C4-2B (cell line): ENCODE data around the gene ARHGAP26.

Experiments
- H3K27ac ChIP-seq: fragments of 450-650 bp; 2 replicates; pipeline ENCODE4 v1.5.1; 2017
- ZFX ChIP-seq: fragments of 450-650 bp; IDR thresholded peaks from 2 replicates; pipeline ENCODE4 v1.6.1; 2017
- TF ChIP-seq, protein P1 (sequence below): fragments of 450-650 bp; conservative IDR thresholded peaks from 2 replicates; pipeline ENCODE4 v1.5.1; 2017; ENCODE audit warnings: mild to moderate bottlenecking

ARHGAP26 gene

DNA sequence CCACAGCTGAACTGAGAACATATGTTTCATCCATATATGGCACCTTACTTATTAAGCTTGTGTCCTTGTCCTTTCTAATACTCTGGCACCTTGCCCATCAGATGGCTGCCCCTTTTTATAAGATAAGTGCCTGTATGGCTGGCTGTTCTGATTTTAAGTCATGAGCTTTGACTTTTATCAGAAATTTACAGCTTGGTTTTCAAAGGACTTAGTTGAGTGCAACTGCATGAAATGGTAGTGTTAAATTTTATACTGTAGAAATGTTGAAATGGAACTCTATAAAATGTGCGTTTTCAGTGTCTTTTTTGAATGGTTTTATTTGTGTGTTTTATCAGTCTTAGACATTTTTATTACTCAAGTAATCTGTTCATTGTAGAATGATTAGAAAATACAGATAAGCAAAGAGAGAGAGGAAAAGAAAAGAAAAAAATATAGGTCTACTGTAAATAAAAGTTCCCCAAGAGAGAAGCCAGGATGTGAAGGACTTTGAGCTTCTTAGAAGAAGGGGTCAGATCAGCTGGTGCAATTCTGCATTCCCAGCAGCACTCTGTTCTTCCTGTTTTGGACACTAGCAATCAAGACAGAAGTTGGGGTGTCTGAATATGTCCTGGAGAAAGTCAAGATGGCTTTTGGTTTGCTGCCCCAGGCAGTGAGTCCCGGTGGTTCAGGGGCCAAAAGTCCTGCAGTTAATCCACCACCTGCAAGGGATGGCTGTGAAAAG, 38.9 kb downstream of the ARHGAP26 start:
- TF ChIP-seq, protein P1, sequence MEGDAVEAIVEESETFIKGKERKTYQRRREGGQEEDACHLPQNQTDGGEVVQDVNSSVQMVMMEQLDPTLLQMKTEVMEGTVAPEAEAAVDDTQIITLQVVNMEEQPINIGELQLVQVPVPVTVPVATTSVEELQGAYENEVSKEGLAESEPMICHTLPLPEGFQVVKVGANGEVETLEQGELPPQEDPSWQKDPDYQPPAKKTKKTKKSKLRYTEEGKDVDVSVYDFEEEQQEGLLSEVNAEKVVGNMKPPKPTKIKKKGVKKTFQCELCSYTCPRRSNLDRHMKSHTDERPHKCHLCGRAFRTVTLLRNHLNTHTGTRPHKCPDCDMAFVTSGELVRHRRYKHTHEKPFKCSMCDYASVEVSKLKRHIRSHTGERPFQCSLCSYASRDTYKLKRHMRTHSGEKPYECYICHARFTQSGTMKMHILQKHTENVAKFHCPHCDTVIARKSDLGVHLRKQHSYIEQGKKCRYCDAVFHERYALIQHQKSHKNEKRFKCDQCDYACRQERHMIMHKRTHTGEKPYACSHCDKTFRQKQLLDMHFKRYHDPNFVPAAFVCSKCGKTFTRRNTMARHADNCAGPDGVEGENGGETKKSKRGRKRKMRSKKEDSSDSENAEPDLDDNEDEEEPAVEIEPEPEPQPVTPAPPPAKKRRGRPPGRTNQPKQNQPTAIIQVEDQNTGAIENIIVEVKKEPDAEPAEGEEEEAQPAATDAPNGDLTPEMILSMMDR = no peak
- TF ChIP-seq ZFX = no peak
- no peak overlapping the region for H3K27ac ChIP-seq

DNA sequence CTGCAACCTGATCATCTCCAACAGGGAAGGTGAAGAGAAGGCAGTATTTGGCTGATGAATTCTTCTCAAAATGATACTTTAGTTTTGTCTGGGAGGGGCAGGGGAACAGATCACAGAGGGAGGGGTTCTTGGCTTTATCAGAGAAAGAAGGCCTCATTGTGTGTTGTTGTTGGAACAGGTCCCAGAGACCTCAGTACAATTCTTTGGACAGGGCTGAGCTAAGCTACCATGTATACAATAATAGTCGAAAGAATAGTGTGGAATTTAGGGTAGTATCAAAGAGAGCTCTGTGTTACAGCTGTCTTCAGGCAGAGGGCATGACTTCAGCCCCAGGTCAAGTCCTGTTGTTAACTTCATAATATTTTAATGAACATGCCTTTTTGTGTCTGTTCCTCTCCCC, 39.9 kb downstream of the ARHGAP26 start:
- TF ChIP-seq ZFX = no peak
- TF ChIP-seq, protein P1 = no peak
- H3K27ac ChIP-seq = no peak overlapping the region

DNA sequence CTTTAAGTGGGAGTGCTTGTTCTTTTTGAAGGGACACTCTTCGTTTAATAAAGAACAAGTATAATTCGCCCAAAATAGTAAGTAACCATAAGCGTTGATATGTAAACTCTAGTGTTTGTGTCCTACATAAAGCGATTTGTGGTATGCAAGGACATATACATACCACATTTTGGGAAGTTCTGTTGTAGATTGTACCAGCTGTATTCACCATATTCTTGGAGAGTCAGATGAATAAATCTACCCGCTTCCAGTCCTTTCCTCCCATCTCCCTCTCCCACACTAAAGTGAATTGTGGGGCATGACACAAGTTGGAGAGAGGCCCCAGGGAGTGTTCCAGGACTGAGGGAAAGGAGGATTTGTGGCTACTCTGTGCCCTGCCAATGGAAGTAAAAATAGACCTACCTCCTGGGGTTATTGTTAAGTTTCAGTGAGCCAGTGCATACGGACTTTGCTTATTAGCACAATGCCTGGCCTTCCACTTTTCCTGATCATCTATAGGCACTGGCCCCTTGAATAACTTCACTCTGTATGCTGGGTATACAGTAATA, 40.6 kb downstream of the ARHGAP26 start:
- TF ChIP-seq ZFX = no peak
- TF ChIP-seq, protein P1 = no peak
- H3K27ac ChIP-seq = no peak overlapping the region

- no peak overlapping the region for H3K27ac ChIP-seq
- TF ChIP-seq, protein P1 = no peak
- TF ChIP-seq ZFX = no peak
Measured at GRCh38 chr5:142811866-142812557, 41.8 kb downstream of the ARHGAP26 start.

DNA sequence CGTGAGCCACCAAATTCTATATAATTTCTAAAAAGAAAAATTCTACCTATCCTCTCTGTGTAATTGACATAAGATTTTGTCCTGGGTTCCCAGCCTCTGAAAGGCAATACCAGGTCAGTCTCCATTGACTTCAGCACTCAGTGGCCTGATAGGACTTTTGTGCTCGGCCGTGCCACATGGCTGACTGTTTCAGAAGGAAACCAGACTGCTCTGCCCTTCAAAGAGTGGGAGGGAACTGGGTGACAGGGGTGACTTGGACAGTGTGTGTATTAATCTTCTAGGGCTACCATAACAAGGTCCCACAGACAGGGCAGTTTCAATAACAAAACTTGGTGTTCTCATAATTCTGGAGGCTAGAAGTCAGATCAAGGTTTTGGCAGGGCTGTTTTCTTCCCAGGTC, 43.0 kb downstream of the ARHGAP26 start:
- no peak for TF ChIP-seq ZFX
- TF ChIP-seq, protein P1 = no peak
- peak overlapping the region; percentile 75; the same call in 1 of the 2 replicates for H3K27ac ChIP-seq

DNA sequence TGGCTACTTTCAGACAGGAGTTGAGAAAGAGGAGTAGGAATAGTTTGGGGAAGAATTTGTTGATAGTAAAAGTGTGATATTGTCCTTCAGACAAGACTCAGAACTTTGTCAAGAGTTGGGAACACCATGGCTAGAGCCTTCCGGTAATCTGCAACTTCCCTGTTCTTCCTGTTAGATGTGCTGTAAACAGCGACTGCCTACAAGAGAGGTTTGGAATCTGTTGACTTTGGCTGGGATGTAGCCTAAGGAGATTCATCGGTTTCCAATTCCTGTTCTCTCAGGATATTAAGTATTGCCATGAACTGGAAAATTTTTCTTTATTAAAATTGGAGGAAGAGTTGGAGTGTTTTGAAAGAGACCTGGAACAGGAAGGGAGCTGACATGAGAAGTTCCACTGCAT, 43.9 kb downstream of the ARHGAP26 start:
- H3K27ac ChIP-seq = peak overlapping the region; percentile 75
- no peak for TF ChIP-seq ZFX
- TF ChIP-seq, protein P1 = no peak

GRCh38 chr5:142815469-142815868, 45.3 kb downstream of the ARHGAP26 start:
- H3K27ac ChIP-seq = peak overlapping the region; percentile 75; the same call in 1 of the 2 replicates
- TF ChIP-seq, protein P1 = no peak
- TF ChIP-seq ZFX = no peak
